ENCODE measurements around the gene TUBAL3. TPM values are rescaled to one million over a fixed set of nuclear protein-coding genes. Genes with fewer than 3 reads are reported as not detected.
A peak's percentile ranks its signal among the peaks of the same experiment; 100 is the strongest.

The TUBAL3 gene
- polyA plus RNA-seq, 1 experiment = not detected

GRCh38 chr10:5446390-5446926 is 41.8 kb upstream of the TUBAL3 start:
- ChIA-PET POLR2A (interaction anchor here (0.5 to 2.2 kb wide), 13 partner anchors 11 to 413 kb away, joined by 3 to 16 read pairs (median 4); partner anchors contain the start of gene GDI2), CTCF (interaction anchor here (0.9 to 11.1 kb wide), 7 partner anchors 11 to 632 kb away, joined by 3 to 309 read pairs (median 4); no protein-coding TSS in a partner anchor)
- peak overlapping the region; percentile 84 for H3K4me3 ChIP-seq (ENCODE audit: low read depth, low read length)
- H3K27me3 ChIP-seq (ENCODE audit: control insufficient read depth, insufficient read depth, low read length) = no peaks in the 10 kb centered on the region
- no peaks in the 10 kb centered on the region for H3K9me3 ChIP-seq (ENCODE audit: control insufficient read depth, insufficient read depth, low read length)
- TF ChIP-seq CTCF (IDR thresholded peaks at IDR 0.05; ENCODE audit: low read depth, low read length) = no peak
- DNase-seq (ENCODE audit: low read depth, low spot score) = peak; percentile 54
- H3K27ac ChIP-seq (ENCODE audit: low read depth, low read length) = peak overlapping the region; percentile 47

DNA sequence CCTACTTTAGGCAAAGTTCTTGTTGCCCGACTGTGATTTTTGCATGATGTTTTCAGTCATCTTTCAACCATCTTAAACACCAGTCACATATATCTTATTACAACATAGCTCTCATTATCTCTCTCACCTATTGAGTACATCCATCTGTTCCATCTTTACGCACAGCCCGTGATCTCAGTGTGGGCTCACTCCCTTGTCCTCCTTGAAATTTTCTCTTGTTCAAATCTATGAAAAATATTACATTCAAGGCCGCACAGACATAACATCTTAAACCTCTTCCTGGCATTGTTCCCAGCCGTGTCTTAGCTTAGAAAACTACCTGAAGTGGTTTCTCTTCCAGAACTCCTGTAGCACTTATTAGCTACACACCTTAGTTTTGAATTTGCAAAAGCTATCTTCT is 40.4 kb upstream of the TUBAL3 start:
- POLR2A ChIA-PET = no interaction called here
- DNase-seq (ENCODE audit: low read depth, low spot score) = no peak
- CTCF ChIA-PET = interaction anchor here (0.7 to 11.1 kb wide), 6 partner anchors 11 to 630 kb away, joined by 4 to 309 read pairs (median 7); no protein-coding TSS in a partner anchor
- H3K27ac ChIP-seq (ENCODE audit: low read depth, low read length) = no peak overlapping the region
- no peak for TF ChIP-seq CTCF (IDR thresholded peaks at IDR 0.05; ENCODE audit: low read depth, low read length)
- no peak overlapping the region for H3K4me3 ChIP-seq (ENCODE audit: low read depth, low read length)
- H3K9me3 ChIP-seq (ENCODE audit: control insufficient read depth, insufficient read depth, low read length) = no peaks in the 10 kb centered on the region
- no peaks in the 10 kb centered on the region for H3K27me3 ChIP-seq (ENCODE audit: control insufficient read depth, insufficient read depth, low read length)

GRCh38 chr10:5443429-5443828 is 38.8 kb upstream of the TUBAL3 start:
- H3K9me3 ChIP-seq (ENCODE audit: control insufficient read depth, insufficient read depth, low read length) = no peaks in the 10 kb centered on the region
- no peak overlapping the region for H3K27ac ChIP-seq (ENCODE audit: low read depth, low read length)
- CTCF ChIA-PET = interaction anchor here (0.6 to 11.1 kb wide), 12 partner anchors 10 to 670 kb away, joined by 3 to 309 read pairs (median 4); no protein-coding TSS in a partner anchor
- H3K4me3 ChIP-seq (ENCODE audit: low read depth, low read length) = no peak overlapping the region
- H3K27me3 ChIP-seq (ENCODE audit: control insufficient read depth, insufficient read depth, low read length) = no peaks in the 10 kb centered on the region
- POLR2A ChIA-PET = no interaction called here
- no peak for TF ChIP-seq CTCF (IDR thresholded peaks at IDR 0.05; ENCODE audit: low read depth, low read length)
- DNase-seq (ENCODE audit: low read depth, low spot score) = no peak

- H3K27me3 ChIP-seq (ENCODE audit: control insufficient read depth, insufficient read depth, low read length) = no peaks in the 10 kb centered on the region
- no peak overlapping the region for H3K27ac ChIP-seq (ENCODE audit: low read depth, low read length)
- no peaks in the 10 kb centered on the region for H3K9me3 ChIP-seq (ENCODE audit: control insufficient read depth, insufficient read depth, low read length)
- DNase-seq (ENCODE audit: low read depth, low spot score) = no peak
- TF ChIP-seq CTCF (IDR thresholded peaks at IDR 0.05; ENCODE audit: low read depth, low read length) = no peak
- POLR2A ChIA-PET = no interaction called here
- CTCF ChIA-PET = interaction anchor here (0.6 to 11.1 kb wide), 23 partner anchors 9 to 670 kb away, joined by 3 to 309 read pairs (median 5); no protein-coding TSS in a partner anchor
- H3K4me3 ChIP-seq (ENCODE audit: low read depth, low read length) = no peak overlapping the region
These were observed 38.4 kb upstream of the TUBAL3 start for GRCh38 chr10:5442990-5443370.

Measured in AG04450 (cell line).